ENCODE measurements around the gene CRNN.

The CRNN gene

GRCh38 chr1:152413909-152414308, at the start of gene CRNN:
TSS of gene CRNN (minus strand) at chr1:152414263. CDS start at chr1:152412233, 2,030 bp downstream.
- no peak for DNase-seq

GRCh38 chr1:152462636-152463035, 48.6 kb upstream of the CRNN start:
- no peak for DNase-seq

GRCh38 chr1:152461544-152461943, 47.5 kb upstream of the CRNN start:
- DNase-seq: peak; percentile 70

- DNase-seq: no peak
Measured at GRCh38 chr1:152460529-152460899, 46.5 kb upstream of the CRNN start.

GRCh38 chr1:152459596-152460528, 45.8 kb upstream of the CRNN start:
- DNase-seq: peak; percentile 83

- DNase-seq: peak; percentile 81
Measured at GRCh38 chr1:152458384-152459185, 44.5 kb upstream of the CRNN start.

GRCh38 chr1:152457561-152457960, 43.5 kb upstream of the CRNN start:
- DNase-seq: no peak

GRCh38 chr1:152457071-152457470, 43.0 kb upstream of the CRNN start:
- no peak for DNase-seq

- DNase-seq: no peak
Measured at GRCh38 chr1:152451254-152451653, 37.2 kb upstream of the CRNN start.

GRCh38 chr1:152449661-152450060, 35.6 kb upstream of the CRNN start:
- DNase-seq: no peak

GRCh38 chr1:152448496-152448895, 34.4 kb upstream of the CRNN start:
- DNase-seq: no peak

GRCh38 chr1:152448095-152448494, 34.0 kb upstream of the CRNN start:
- no peak for DNase-seq

- DNase-seq: no peak
Measured at GRCh38 chr1:152447484-152447883, 33.4 kb upstream of the CRNN start.

- no peak for DNase-seq
Measured at GRCh38 chr1:152444045-152444444, 30.0 kb upstream of the CRNN start.

GRCh38 chr1:152442765-152443164, 28.7 kb upstream of the CRNN start:
- no peak for DNase-seq

GRCh38 chr1:152442301-152442700, 28.2 kb upstream of the CRNN start:
- DNase-seq: no peak

GRCh38 chr1:152441756-152442155, 27.7 kb upstream of the CRNN start:
- DNase-seq: no peak

GRCh38 chr1:152440635-152441471, 26.8 kb upstream of the CRNN start:
- DNase-seq: peak; percentile 70

- no peak for DNase-seq
Measured at GRCh38 chr1:152436593-152437496, 22.8 kb upstream of the CRNN start.

GRCh38 chr1:152427458-152427857, 13.4 kb upstream of the CRNN start:
- DNase-seq: no peak

- no peak for DNase-seq
Measured at GRCh38 chr1:152426731-152427130, 12.7 kb upstream of the CRNN start.

- no peak for DNase-seq
Measured at GRCh38 chr1:152419917-152420316, 5.9 kb upstream of the CRNN start.

All from CD4-positive, alpha-beta T cell treated with Interleukin-6 for 4 hours (primary cell).